Stomach (tissue), 9 donors: ENCODE measurements around the gene GNAO1. TPM values are rescaled to one million over a fixed set of nuclear protein-coding genes. Genes with fewer than 3 reads are reported as not detected.

ENCODE experiments used
- DNase-seq, 2 donors: peaks; one replicate each; pipeline versions ENCODE4 v3.0.0 to v3.0.0-alpha.2; 2013 to 2019
- H3K27ac ChIP-seq, 5 donors: fragments of 200-600 bp in 4 of 5; sonication (generic) in 4 of 5; one replicate each; pipeline ENCODE4 v1.5.1; 2013 to 2019; ENCODE audit warnings: mild to moderate bottlenecking in 1 of 5, moderate library complexity in 1 of 5
- H3K27me3 ChIP-seq, 3 donors: fragments of 200-600 bp; sonication (generic); one replicate each; pipeline ENCODE4 v1.5.1; 2017 to 2019; ENCODE audit warnings: mixed run types in 1 of 3
- H3K36me3 ChIP-seq, 4 donors: fragments of 200-600 bp; sonication (generic); 1 replicate in 3 of 4; 2 replicates in 1 of 4; pipeline ENCODE4 v1.5.1; 2016 to 2019
- H3K4me1 ChIP-seq, 4 donors: fragments of 200-600 bp; sonication (generic); one replicate each; pipeline ENCODE4 v1.5.1; 2016 to 2019
- H3K4me3 ChIP-seq, 4 donors: fragments of 200-600 bp; sonication (generic) in 3 of 4; one replicate each; pipeline ENCODE4 v1.5.1; 2016 to 2019; ENCODE audit warnings: mild to moderate bottlenecking in 1 of 4
- H3K9me3 ChIP-seq, 4 donors: fragments of 200-600 bp; sonication (generic); one replicate each; pipeline ENCODE4 v1.5.1; 2016 to 2019
- CTCF ChIP-seq, 7 experiments: fragments of 450-650 bp in 4 of 7; fragments of 200-600 bp in 3 of 7; sonication (generic) in 3 of 7; IDR thresholded peaks; one replicate each; pipeline ENCODE4 v1.5.1; 2016 to 2019; ENCODE audit warnings: antibody characterized with exemption in 7 of 7, control low read depth in 2 of 7, mild to moderate bottlenecking in 1 of 7
- EP300 ChIP-seq: sonication (generic); formaldehyde crosslinking; IDR thresholded peaks from one replicate; pipeline ENCODE4 v1.6.1; 2017; ENCODE audit warnings: antibody characterized with exemption
- POLR2A ChIP-seq, 4 donors: fragments of 450-650 bp; IDR thresholded peaks; one replicate each; pipeline ENCODE4 v1.6.1; 2016; ENCODE audit warnings: antibody characterized with exemption in 4 of 4, control low read depth in 2 of 4, mild to moderate bottlenecking in 1 of 4, moderate library complexity in 1 of 4
- POLR2AphosphoS5 ChIP-seq, 3 donors: sonication (generic); formaldehyde crosslinking; IDR thresholded peaks; one replicate each; pipeline ENCODE4 v1.6.1; 2016; ENCODE audit warnings: antibody characterized with exemption in 3 of 3
- WGBS, 5 donors: extraction: QIAGEN DNeasy Blood & Tissue Kit in 3 of 5; methylation state at CpG; one replicate each; pipeline versions ENCODE4 v1.1.5 to v1.1.7; 2013 to 2018; 5-methylcytosine and 5-hydroxymethylcytosine counted together
- intact Hi-C: fragments of 100-400 bp; cut with DNase I; formaldehyde crosslinking; loops from one replicate; pipeline ENCODE4 v1.15.1; 2023; ENCODE audit warnings: low total_unique reads
- polyA plus RNA-seq, 3 donors: library from polyadenylated mRNA; stranded (reverse); fragments of 200-250 nt; gene quantifications; one replicate each; pipeline ENCODE4 v1.2.3, GENCODE V29; 2013
- total RNA-seq, 5 donors: library from RNA; depleted of rRNA; stranded (reverse); fragments of >200 nt; gene quantifications; one replicate each; pipeline versions ENCODE4 v1.1.0 to v1.2.3, GENCODE V29; 2014 to 2016
- donor health status: healthy with polysubstance abuse.
- donor health status: Bipolar disorder and iron deficiency.
- donor health status: healthy.

GNAO1 gene
- total and polyA plus RNA-seq, 8 donors, result 2.3 to 42.0 (median 4.7) TPM

DNA sequence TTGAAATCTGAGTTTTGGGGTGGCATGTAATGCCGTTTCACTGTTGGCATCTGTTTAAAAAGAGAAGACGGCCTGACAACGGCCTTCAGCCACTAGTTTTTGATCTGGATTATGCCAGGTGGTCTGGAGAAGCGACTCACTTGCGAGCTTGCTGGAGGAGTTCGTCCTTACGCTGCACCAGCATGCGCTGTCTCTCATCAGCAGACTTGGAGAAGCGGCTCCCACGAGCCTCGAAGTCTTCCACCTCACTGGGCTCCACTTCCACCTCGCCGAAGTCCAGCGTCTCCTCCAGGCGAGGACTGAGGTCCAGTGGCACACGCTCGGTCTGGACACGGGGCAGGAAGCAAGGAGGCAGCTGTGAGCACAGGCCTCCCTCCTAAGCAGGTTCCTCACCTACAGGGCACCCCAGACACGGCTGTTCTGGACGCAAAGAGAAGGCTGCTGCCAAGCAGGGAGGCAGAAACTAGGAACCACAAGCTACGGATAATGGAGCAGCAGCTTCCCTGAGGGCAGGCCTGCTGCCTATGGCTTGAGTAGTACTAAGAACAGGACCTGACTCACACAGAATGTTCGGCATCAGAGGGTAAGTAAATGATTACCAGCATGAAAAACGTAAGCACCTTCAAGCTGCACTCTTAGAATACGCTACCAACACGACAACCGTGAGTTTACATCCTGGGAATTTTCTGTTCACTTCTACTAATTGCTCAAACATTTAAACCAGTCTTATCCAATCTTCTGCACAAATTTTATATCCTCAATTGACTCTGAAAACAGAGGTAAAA is 172.7 kb downstream of the GNAO1 start:
- Histone ChIP-seq H3K36me3 (peaks cover 36 to 80% (median 73%) of the 10 kb centered on the region in 4 donors), H3K9me3 (no peaks in the 10 kb centered on the region), H3K27me3 (no peaks in the 10 kb centered on the region), H3K4me1 (peaks cover 0 to under 1% (median 0%) of the 10 kb centered on the region in 4 donors), H3K27ac (no peak overlapping the region), H3K4me3 (no peak overlapping the region)
- intact Hi-C loops, result no loop called here
- 94 to 96% (median 95%) methylated on average over 21 to 26 of the region's 26 CpGs for WGBS, 5 donors
- DNase-seq, result no peak
- TF ChIP-seq EP300 (no peak), POLR2AphosphoS5 (IDR thresholded peaks at IDR 0.05) (no peak), POLR2A (IDR thresholded peaks at IDR 0.05) (no peak), CTCF (IDR thresholded peaks at IDR 0.05) (no peak)

DNA sequence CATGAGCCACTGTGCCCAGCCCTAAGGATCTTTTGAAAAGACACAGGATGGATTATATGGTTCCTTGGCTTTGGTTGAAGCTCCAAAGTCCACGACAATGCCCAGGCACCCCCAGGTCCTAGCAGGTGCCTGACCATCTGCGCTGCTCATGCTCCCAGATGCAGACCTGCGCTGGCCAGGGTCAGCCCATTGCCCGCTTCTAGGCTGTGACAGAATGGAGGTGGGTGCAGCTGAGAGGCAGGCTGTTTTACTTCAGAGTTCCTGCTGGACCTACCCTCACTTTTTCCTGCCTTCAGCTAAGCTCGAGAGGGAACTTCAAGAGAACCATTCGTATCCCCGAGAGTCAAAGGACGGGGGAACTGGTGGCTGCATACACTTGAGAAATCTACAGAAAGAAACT is 173.6 kb downstream of the GNAO1 start:
- H3K27me3 ChIP-seq, result no peaks in the 10 kb centered on the region
- no peak overlapping the region for H3K4me3 ChIP-seq
- 95 to 98% (median 97%) methylated on average over 7 to 8 of the region's 8 CpGs for WGBS, 5 donors
- intact Hi-C loops, result no loop called here
- no peak for DNase-seq
- peaks cover 36 to 85% (median 77%) of the 10 kb centered on the region in 4 donors for H3K36me3 ChIP-seq
- no peaks in the 10 kb centered on the region for H3K9me3 ChIP-seq
- H3K4me1 ChIP-seq, result peaks cover 0 to 10% (median 4%) of the 10 kb centered on the region in 4 donors
- H3K27ac ChIP-seq, result no peak overlapping the region
- TF ChIP-seq POLR2AphosphoS5 (IDR thresholded peaks at IDR 0.05) (no peak), CTCF (IDR thresholded peaks at IDR 0.05) (no peak), POLR2A (IDR thresholded peaks at IDR 0.05) (no peak), EP300 (no peak)

GRCh38 chr16:56365552-56365951 is 174.3 kb downstream of the GNAO1 start:
- no peaks in the 10 kb centered on the region for H3K9me3 ChIP-seq
- H3K27me3 ChIP-seq, result no peaks in the 10 kb centered on the region
- TF ChIP-seq POLR2A (IDR thresholded peaks at IDR 0.05) (no peak), EP300 (no peak), POLR2AphosphoS5 (IDR thresholded peaks at IDR 0.05) (no peak), CTCF (IDR thresholded peaks at IDR 0.05) (no peak)
- intact Hi-C loops, result no loop called here
- H3K27ac ChIP-seq, result no peak overlapping the region
- peaks cover 0 to 16% (median 10%) of the 10 kb centered on the region in 4 donors for H3K4me1 ChIP-seq
- WGBS, 5 donors, result 73 to 96% (median 87%) methylated on average over 7 of the region's 7 CpGs
- peaks cover 36 to 80% (median 73%) of the 10 kb centered on the region in 4 donors for H3K36me3 ChIP-seq
- no peak for DNase-seq
- H3K4me3 ChIP-seq, result no peak overlapping the region

GRCh38 chr16:56366945-56367344 is 175.7 kb downstream of the GNAO1 start:
- no peak for DNase-seq
- H3K36me3 ChIP-seq, result peaks cover 35 to 74% (median 67%) of the 10 kb centered on the region in 4 donors
- peaks cover 0 to 30% (median 21%) of the 10 kb centered on the region in 4 donors for H3K4me1 ChIP-seq
- no peak overlapping the region for H3K4me3 ChIP-seq
- no peak for TF ChIP-seq CTCF (IDR thresholded peaks at IDR 0.05)
- no peak for TF ChIP-seq POLR2A (IDR thresholded peaks at IDR 0.05)
- TF ChIP-seq POLR2AphosphoS5 (IDR thresholded peaks at IDR 0.05), result no peak
- no peak for TF ChIP-seq EP300
- intact Hi-C loops, result no loop called here
- no peaks in the 10 kb centered on the region for H3K9me3 ChIP-seq
- WGBS, 5 donors, result 96 to 99% (median 97%) methylated on average over 8 to 9 of the region's 9 CpGs
- no peaks in the 10 kb centered on the region for H3K27me3 ChIP-seq
- H3K27ac ChIP-seq, result no peak overlapping the region
